GM12878 (cell line): ENCODE data around the gene ANO4. TPM values are rescaled to one million over a fixed set of nuclear protein-coding genes. Genes with fewer than 3 reads are reported as not detected.

Experiments
- ATAC-seq: fragments of 200-7000 bp; cut with Tn5 transposase; 3 replicates; pipeline ENCODE4 v1.9.1; 2020; ENCODE audit warnings: mild to moderate bottlenecking, moderate library complexity
- BruUV-seq: library from RNA; stranded (reverse); fragments of 400-500 nt; replicated peaks from 2 replicates; lab custom pipeline; 2021; lab: Mats Ljungman, UMichigan
- CTCF ChIA-PET: fragments of 300-600 bp; sonication (Branson Sonifier 250); formaldehyde crosslinking; extraction: SDS; loops from one replicate; lab custom pipeline; 2021; ENCODE audit warnings: inconsistent platforms; lab: Yijun Ruan, JAX
- POLR2A ChIA-PET: fragments of 350-600 bp; formaldehyde crosslinking; extraction: SDS; loops from one replicate; lab custom pipeline; 2021; ENCODE audit warnings: inconsistent platforms; lab: Charles Lee
- RAD21 ChIA-PET: fragments of 300-600 bp; sonication (Branson Sonifier 250); formaldehyde crosslinking; loops from one replicate; lab custom pipeline; 2023; ENCODE audit warnings: antibody characterized with exemption; ENCODE audit not compliant: unreplicated experiment; lab: Charles Lee
- SMC1A ChIA-PET: fragments of 300-600 bp; sonication (Branson Sonifier 250); formaldehyde crosslinking; loops from one replicate; lab custom pipeline; 2023; ENCODE audit not compliant: unreplicated experiment, uncharacterized antibody; lab: Charles Lee
- DNase-seq: peaks from one replicate; pipeline ENCODE4 v3.0.0-alpha.2; 2011; ENCODE audit warnings: low read depth, low spot score
- FAIRE-seq: peaks from 3 replicates; lab custom pipeline; 2011; peaks lifted over from hg19 to GRCh38; lab: Jason Lieb, UNC
- H2AFZ ChIP-seq: 2 replicates; pipeline ENCODE4 v1.6.0; 2011; ENCODE audit warnings: low read depth, low read length, control low read depth; ENCODE audit not compliant: control insufficient read depth
- H3K27ac ChIP-seq: 2 replicates; pipeline ENCODE4 v1.5.1; 2011; ENCODE audit warnings: control low read depth; ENCODE audit not compliant: control insufficient read depth, insufficient read depth
- H3K27me3 ChIP-seq, 2 experiments: replicated peaks in 1 of 2; 2 replicates each; pipeline versions ENCODE4 v1.6.0 to v1.6.1; 2011; ENCODE audit warnings: low read length in 1 of 2; ENCODE audit not compliant: control insufficient read depth in 2 of 2, insufficient read depth in 2 of 2
- H3K36me3 ChIP-seq, 2 experiments: 2 replicates each; pipeline ENCODE4 v1.5.1; 2011; ENCODE audit warnings: low read length in 1 of 2; ENCODE audit not compliant: control insufficient read depth in 2 of 2, insufficient read depth in 2 of 2
- H3K4me1 ChIP-seq: 2 replicates; pipeline ENCODE4 v1.6.1; 2011; ENCODE audit warnings: mild to moderate bottlenecking, low read length, moderate library complexity, mixed read lengths; ENCODE audit not compliant: control insufficient read depth, insufficient read depth
- H3K4me2 ChIP-seq: 2 replicates; pipeline ENCODE4 v1.6.0; 2011; ENCODE audit warnings: control low read depth; ENCODE audit not compliant: control insufficient read depth, insufficient read depth
- H3K4me3 ChIP-seq: fragments of 200-600 bp; sonication (generic); 2 replicates; pipeline ENCODE4 v1.5.1; 2016
- H3K79me2 ChIP-seq: 2 replicates; pipeline ENCODE4 v1.6.0; 2011; ENCODE audit warnings: low read length; ENCODE audit not compliant: control insufficient read depth, insufficient read depth
- H3K9ac ChIP-seq: 2 replicates; pipeline ENCODE4 v1.8.0; 2011; ENCODE audit warnings: low read length, control low read depth, mixed read lengths; ENCODE audit not compliant: control insufficient read depth, insufficient read depth
- H3K9me3 ChIP-seq: replicated peaks from 3 replicates; pipeline ENCODE4 v1.5.1; 2011; ENCODE audit warnings: mild to moderate bottlenecking, low read length; ENCODE audit not compliant: control insufficient read depth, insufficient read depth
- H4K20me1 ChIP-seq: 2 replicates; pipeline ENCODE4 v1.6.0; 2011; ENCODE audit not compliant: control insufficient read depth, insufficient read depth
- ATF3 ChIP-seq: IDR thresholded peaks from 2 replicates; pipeline ENCODE4 v1.6.1; 2011; ENCODE audit warnings: low read depth, mild to moderate bottlenecking, low read length, moderate library complexity, borderline replicate concordance; ENCODE audit errors: extremely low read depth
- CHD2 ChIP-seq: IDR thresholded peaks from 2 replicates; pipeline ENCODE4 v1.6.1; 2011; ENCODE audit warnings: low read depth, low read length, improper control_type of control experiment, borderline replicate concordance
- GABPA ChIP-seq: IDR thresholded peaks from 2 replicates; pipeline ENCODE4 v1.6.1; 2014; ENCODE audit warnings: antibody characterized with exemption, low read depth, mild to moderate bottlenecking, inconsistent platforms
- MTA2 ChIP-seq: fragments of 450-650 bp; IDR thresholded peaks from 2 replicates; pipeline ENCODE4 v1.6.1; 2016; ENCODE audit warnings: low read depth, mild to moderate bottlenecking, moderate library complexity
- NKRF ChIP-seq: fragments of 450-650 bp; conservative IDR thresholded peaks from 2 replicates; pipeline ENCODE4 v1.6.1; 2017; ENCODE audit warnings: mild to moderate bottlenecking, moderate library complexity
- NR2F1 ChIP-seq: fragments of 450-650 bp; conservative IDR thresholded peaks from 2 replicates; pipeline ENCODE4 v1.6.1; 2017; ENCODE audit warnings: mild to moderate bottlenecking
- PBX3 ChIP-seq: IDR thresholded peaks from 2 replicates; pipeline ENCODE4 v1.6.1; 2011; ENCODE audit warnings: mild to moderate bottlenecking, low read depth, low read length, moderate library complexity; ENCODE audit not compliant: insufficient replicate concordance
- PML ChIP-seq: IDR thresholded peaks from 2 replicates; pipeline ENCODE4 v1.6.1; 2012; ENCODE audit warnings: low read length, inconsistent platforms
- POLR2AphosphoS5 ChIP-seq: IDR thresholded peaks from 2 replicates; pipeline ENCODE4 v1.6.1; 2011; ENCODE audit warnings: mild to moderate bottlenecking, low read length, inconsistent platforms
- SMAD1 ChIP-seq: fragments of 450-650 bp; IDR thresholded peaks from 2 replicates; pipeline ENCODE4 v1.6.1; 2018; ENCODE audit warnings: mild to moderate bottlenecking, low read depth; ENCODE audit not compliant: partially characterized antibody
- ZNF24 ChIP-seq: fragments of 450-650 bp; IDR thresholded peaks from 2 replicates; pipeline ENCODE4 v1.6.1; 2017; ENCODE audit warnings: antibody characterized with exemption, mild to moderate bottlenecking
- WGBS: methylation state at CpG from one replicate; pipeline ENCODE4 v1.1.6; 2016; ENCODE audit warnings: low lambda C conversion rate; ENCODE audit not compliant: insufficient replicate concordance, insufficient coverage; ENCODE audit errors: missing lambda C conversion rate; 5-methylcytosine and 5-hydroxymethylcytosine counted together
- in situ Hi-C: fragments of 300-500 bp; cut with MboI; formaldehyde crosslinking; loops from 9 replicates; pipeline ENCODE4 v1.14.3; 2018; ENCODE audit warnings: mixed read lengths
- intact Hi-C: fragments of 100-400 bp; cut with micrococcal nuclease; formaldehyde crosslinking; loops from one replicate; pipeline ENCODE4 v1.14.2; 2022; ENCODE audit not compliant: unreplicated experiment
- polyA plus RNA-seq, 11 experiments: library from polyadenylated mRNA; depleted of rRNA in 4 of 11; unstranded in 6 of 11; stranded (reverse) in 5 of 11; fragments of >200 nt; fragmentation: Nextera tagmentation in 4 of 11; fragmentation: Illumina TruSeq in 1 of 11; extraction: Ambion mirVana in 4 of 11; extraction: Trizol in 1 of 11; gene quantifications; 1 replicate in 1 of 11; 2 replicates in 10 of 11; pipeline versions ENCODE4 v1.2.1 to v1.2.3, GENCODE V29; 2011 to 2016; ENCODE audit warnings: inconsistent platforms in 2 of 11, missing spikeins in 2 of 11, low read depth in 1 of 11
- total RNA-seq, 4 experiments: library from RNA; depleted of rRNA in 3 of 4; stranded (reverse); fragments of >200 nt in 3 of 4; fragmentation: Illumina TruSeq in 1 of 4; extraction: Trizol in 1 of 4; gene quantifications; 2 replicates each; pipeline versions ENCODE4 v1.2.1 to v1.2.3, GENCODE V29; 2013 to 2021

The ANO4 gene
- total and polyA plus RNA-seq, 10 of the 15 experiments (the other 5 are each of a cell fraction or from before 2014, with no cell fraction given), result not detected

- Histone ChIP-seq H3K4me3 (no peak overlapping the region), H3K36me3 (no peaks in the 10 kb centered on the region), H4K20me1 (no peaks in the 10 kb centered on the region), H3K4me1 (no peaks in the 10 kb centered on the region), H3K27me3 (peaks cover 2 to 11% of the 10 kb centered on the region in 2 experiments; a peak in 3 of 4 replicates), H2AFZ (no peak overlapping the region), H3K9me3 (no peaks in the 10 kb centered on the region), H3K4me2 (no peak overlapping the region), H3K27ac (no peak overlapping the region), H3K79me2 (no peaks in the 10 kb centered on the region), H3K9ac (no peak overlapping the region)
- DNase-seq (no peak), ATAC-seq (no peak), FAIRE-seq (no peak)
- ChIA-PET SMC1A (no interaction called here), CTCF (no interaction called here), POLR2A (no interaction called here), RAD21 (no interaction called here)
- BruUV-seq, result no TSS peak
- TF ChIP-seq PML (no peak), CHD2 (no peak)
- intact Hi-C loops (no loop called here), in situ Hi-C loops (no loop called here)
- WGBS, result 15% methylated on average over 9 of the region's 9 CpGs
These were observed 711 bp downstream of the ANO4 start for GRCh38 chr12:100795174-100795799.

GRCh38 chr12:100795800-100796179 is 1.2 kb downstream of the ANO4 start:
- 22% methylated on average over 6 of the region's 6 CpGs for WGBS
- POLR2A ChIA-PET, result no interaction called here
- TF ChIP-seq POLR2AphosphoS5 (no peak), ATF3 (no peak), ZNF24 (no peak), MTA2 (no peak), PBX3 (no peak), SMAD1 (no peak), NR2F1 (no peak), NKRF (no peak), GABPA (no peak)

More at GRCh38 chr12:100795800-100796179, 1.2 kb downstream of the ANO4 start:
- in situ Hi-C loops, result no loop called here
- Histone ChIP-seq H2AFZ (no peak overlapping the region), H3K79me2 (no peaks in the 10 kb centered on the region), H4K20me1 (no peaks in the 10 kb centered on the region), H3K9ac (no peak overlapping the region), H3K4me1 (no peaks in the 10 kb centered on the region), H3K27ac (no peak overlapping the region), H3K27me3 (peaks cover 2 to 11% of the 10 kb centered on the region in 2 experiments; a peak in 3 of 4 replicates), H3K4me3 (no peak overlapping the region), H3K4me2 (no peak overlapping the region), H3K36me3 (no peaks in the 10 kb centered on the region), H3K9me3 (no peaks in the 10 kb centered on the region)
- FAIRE-seq (no peak), ATAC-seq (no peak), DNase-seq (no peak)
- CTCF ChIA-PET, result no interaction called here
- RAD21 ChIA-PET, result no interaction called here
- intact Hi-C loops, result no loop called here
- SMC1A ChIA-PET, result no interaction called here
- no TSS peak for BruUV-seq
